Esophagus squamous epithelium (tissue), 5 donors: ENCODE data around the gene APOA1. TPM values are rescaled to one million over a fixed set of nuclear protein-coding genes. Genes with fewer than 3 reads are reported as not detected.

Source experiments
- DNase-seq: peaks from one replicate; lab custom pipeline; 2025; lab: John Stamatoyannopoulos, UW
- H3K27ac ChIP-seq, 4 donors: fragments of 200-600 bp; sonication (generic); one replicate each; pipeline ENCODE4 v1.5.1; 2016 to 2019; ENCODE audit warnings: mild to moderate bottlenecking in 1 of 4
- H3K27me3 ChIP-seq, 4 donors: fragments of 200-600 bp; sonication (generic); 1 replicate in 3 of 4; 2 replicates in 1 of 4; pipeline versions ENCODE4 v1.5.1 to v1.6.0; 2017 to 2021; ENCODE audit warnings: antibody characterized with exemption in 1 of 4
- H3K36me3 ChIP-seq, 3 donors: fragments of 200-600 bp; sonication (generic); one replicate each; pipeline ENCODE4 v1.5.1; 2016 to 2019
- H3K4me1 ChIP-seq, 3 donors: fragments of 200-600 bp; sonication (generic); one replicate each; pipeline ENCODE4 v1.5.1; 2017 to 2019
- H3K4me3 ChIP-seq, 4 donors: fragments of 200-600 bp; sonication (generic); 1 replicate in 3 of 4; 2 replicates in 1 of 4; pipeline ENCODE4 v1.5.1; 2016 to 2019; ENCODE audit warnings: mild to moderate bottlenecking in 2 of 4, moderate library complexity in 1 of 4
- H3K9me3 ChIP-seq, 3 donors: fragments of 200-600 bp; sonication (generic); one replicate each; pipeline ENCODE4 v1.5.1; 2016 to 2019
- CTCF ChIP-seq, 6 experiments: fragments of 450-650 bp in 4 of 6; fragments of 200-600 bp in 2 of 6; sonication (generic) in 2 of 6; IDR thresholded peaks; one replicate each; pipeline ENCODE4 v1.5.1; 2016 to 2019; ENCODE audit warnings: antibody characterized with exemption in 6 of 6, mild to moderate bottlenecking in 4 of 6, moderate library complexity in 4 of 6
- POLR2A ChIP-seq, 4 donors: fragments of 450-650 bp; IDR thresholded peaks; one replicate each; pipeline ENCODE4 v1.6.1; 2017; ENCODE audit warnings: antibody characterized with exemption in 4 of 4, mild to moderate bottlenecking in 4 of 4, moderate library complexity in 3 of 4
- whole genome bisulfite sequencing, 2 donors: methylation state at CpG; one replicate each; pipeline ENCODE4 v1.1.5; 2018; 5-methylcytosine and 5-hydroxymethylcytosine counted together
- intact Hi-C: fragments of 100-400 bp; cut with DNase I; formaldehyde crosslinking; loops from one replicate; pipeline ENCODE4 v1.15.0; 2022
- total RNA-seq, 4 donors: library from RNA; depleted of rRNA; stranded (reverse); fragments of >200 nt; gene quantifications; one replicate each; pipeline ENCODE4 v1.1.0, GENCODE V29; 2016
- donor health status: DM: yes; HTN: yes; CAD: no.

APOA1 gene
- total RNA-seq, 4 donors from 2014 or later, result not detected

- no peaks in the 10 kb centered on the region for H3K9me3 ChIP-seq
- H3K27me3 ChIP-seq, result no peaks in the 10 kb centered on the region
- no peak for DNase-seq
- peaks cover 0 to 100% (median 12%) of the 10 kb centered on the region in 3 donors for H3K36me3 ChIP-seq
- no peak overlapping the region for H3K4me3 ChIP-seq
- 87% methylated on average over 6 of the region's 6 CpGs for WGBS, 2 donors
- H3K27ac ChIP-seq, result no peak overlapping the region
- peaks cover 0 to 12% (median 0%) of the 10 kb centered on the region in 3 donors for H3K4me1 ChIP-seq
- TF ChIP-seq CTCF (IDR thresholded peaks at IDR 0.05), result no peak
- TF ChIP-seq POLR2A (IDR thresholded peaks at IDR 0.05), result no peak
- intact Hi-C loops, result no loop called here
These were observed 29.5 kb upstream of the APOA1 start for GRCh38 chr11:116866804-116867455.

- intact Hi-C loops, result no loop called here
- H3K9me3 ChIP-seq, result no peaks in the 10 kb centered on the region
- TF ChIP-seq POLR2A (IDR thresholded peaks at IDR 0.05) (no peak), CTCF (IDR thresholded peaks at IDR 0.05) (no peak)
- H3K36me3 ChIP-seq, result peaks cover 7 to 100% (median 20%) of the 10 kb centered on the region in 3 donors
- H3K27me3 ChIP-seq, result no peaks in the 10 kb centered on the region
- DNase-seq, result no peak
- no peak overlapping the region for H3K27ac ChIP-seq
- no peak overlapping the region for H3K4me3 ChIP-seq
- peaks cover 0 to under 1% (median 0%) of the 10 kb centered on the region in 3 donors for H3K4me1 ChIP-seq
- WGBS, 2 donors, result 89 to 95% methylated on average over 1 of the region's 1 CpG
These were observed 28.3 kb upstream of the APOA1 start for GRCh38 chr11:116865696-116866095.

GRCh38 chr11:116864531-116864930 is 27.1 kb upstream of the APOA1 start:
- intact Hi-C loops, result no loop called here
- peaks cover 9 to 100% (median 16%) of the 10 kb centered on the region in 3 donors for H3K36me3 ChIP-seq
- TF ChIP-seq POLR2A (IDR thresholded peaks at IDR 0.05), result no peak
- TF ChIP-seq CTCF (IDR thresholded peaks at IDR 0.05), result no peak

GRCh38 chr11:116862951-116863350 is 25.5 kb upstream of the APOA1 start:
- Histone ChIP-seq H3K4me1 (no peaks in the 10 kb centered on the region), H3K27ac (no peak overlapping the region), H3K36me3 (peaks cover 9 to 100% (median 19%) of the 10 kb centered on the region in 3 donors), H3K4me3 (no peak overlapping the region), H3K27me3 (no peaks in the 10 kb centered on the region), H3K9me3 (no peaks in the 10 kb centered on the region)
- TF ChIP-seq CTCF (IDR thresholded peaks at IDR 0.05) (no peak), POLR2A (IDR thresholded peaks at IDR 0.05) (no peak)
- intact Hi-C loops, result no loop called here
- 92 to 98% methylated on average over 3 of the region's 3 CpGs for whole genome bisulfite sequencing, 2 donors
- DNase-seq, result no peak

More at GRCh38 chr11:116864531-116864930, 27.1 kb upstream of the APOA1 start:
- Histone ChIP-seq H3K9me3 (no peaks in the 10 kb centered on the region), H3K4me1 (no peaks in the 10 kb centered on the region), H3K27me3 (no peaks in the 10 kb centered on the region), H3K27ac (no peak overlapping the region), H3K4me3 (no peak overlapping the region)
- 90 to 93% methylated on average over 5 of the region's 5 CpGs for WGBS, 2 donors
- no peak for DNase-seq

GRCh38 chr11:116862185-116862584 is 24.8 kb upstream of the APOA1 start:
- no peak for DNase-seq

More at GRCh38 chr11:116862185-116862584, 24.8 kb upstream of the APOA1 start:
- intact Hi-C loops, result no loop called here
- Histone ChIP-seq H3K4me1 (no peaks in the 10 kb centered on the region), H3K27ac (no peak overlapping the region), H3K27me3 (no peaks in the 10 kb centered on the region), H3K36me3 (peaks cover 9 to 100% (median 19%) of the 10 kb centered on the region in 3 donors), H3K9me3 (no peaks in the 10 kb centered on the region), H3K4me3 (no peak overlapping the region)
- no peak for TF ChIP-seq CTCF (IDR thresholded peaks at IDR 0.05)
- no peak for TF ChIP-seq POLR2A (IDR thresholded peaks at IDR 0.05)
- 78 to 94% methylated on average over 3 of the region's 3 CpGs for WGBS, 2 donors
